ENCODE results near the gene TMEM267.
A peak's percentile ranks its signal among the peaks of the same experiment; 100 is the strongest.
"Not testable (repeated sequence)": the region's sequence is repeated elsewhere in the genome, so short reads cannot be mapped to it uniquely, and the experiment has no call there.

Gene TMEM267

GRCh38 chr5:43485406-43485805 lies 1.7 kb upstream of the TMEM267 start:
- TF ChIP-seq CTCF (conservative IDR thresholded peaks at IDR 0.05; ENCODE audit: low read depth, low read length) = no peak
- no peak for DNase-seq (ENCODE audit: low read depth)
- no peak overlapping the region for H3K4me3 ChIP-seq (ENCODE audit: low read length)

GRCh38 chr5:43484106-43484849 lies 613 bp upstream of the TMEM267 start:
- DNase-seq (ENCODE audit: low read depth) = peak; percentile 62
- H3K4me3 ChIP-seq (ENCODE audit: low read length) = peak overlapping the region; percentile 80
- peak; percentile 72 for TF ChIP-seq CTCF (conservative IDR thresholded peaks at IDR 0.05; ENCODE audit: low read depth, low read length)

GRCh38 chr5:43482490-43483297 lies 971 bp downstream of the TMEM267 start:
- no peak for DNase-seq (ENCODE audit: low read depth)
- no peak for TF ChIP-seq CTCF (conservative IDR thresholded peaks at IDR 0.05; ENCODE audit: low read depth, low read length)
- H3K4me3 ChIP-seq (ENCODE audit: low read length) = peak overlapping the region; percentile 80

DNA sequence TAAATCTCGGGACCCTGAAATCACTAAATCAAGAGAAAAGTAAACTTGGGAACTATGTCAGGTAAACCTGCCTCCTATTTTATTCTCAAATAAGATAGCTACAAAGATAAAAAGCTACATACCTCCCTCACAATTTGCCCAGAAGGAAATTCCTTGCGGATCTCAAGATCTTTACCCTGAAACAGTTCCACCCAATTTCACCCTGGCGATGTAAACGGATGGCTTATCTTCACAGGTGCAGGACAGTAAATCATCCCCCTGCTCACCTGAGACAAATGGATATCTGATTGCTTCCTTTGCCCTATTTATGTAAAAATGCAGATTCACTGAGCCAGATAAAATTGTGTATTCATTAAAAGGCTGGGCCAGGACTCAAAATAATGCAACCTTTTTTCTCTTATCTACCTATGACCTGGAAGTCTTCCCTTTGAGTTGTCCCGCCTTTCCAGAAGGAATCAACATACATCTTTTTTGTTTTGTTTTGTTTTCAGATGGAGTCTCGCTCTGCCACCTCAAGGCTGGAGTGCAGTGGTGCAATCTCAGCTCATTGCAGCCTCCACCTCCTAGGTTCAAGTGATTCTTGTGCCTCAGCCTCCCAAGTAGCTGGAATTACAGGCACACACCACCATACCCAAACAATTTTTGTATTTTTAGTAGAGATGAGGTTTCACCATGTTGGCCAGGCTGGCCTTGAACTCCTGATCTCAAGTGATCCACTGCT lies 13.8 kb downstream of the TMEM267 start:
- no peak overlapping the region for H3K4me3 ChIP-seq (ENCODE audit: low read length)
- DNase-seq (ENCODE audit: low read depth) = no peak
- TF ChIP-seq CTCF (conservative IDR thresholded peaks at IDR 0.05; ENCODE audit: low read depth, low read length) = no peak

DNA sequence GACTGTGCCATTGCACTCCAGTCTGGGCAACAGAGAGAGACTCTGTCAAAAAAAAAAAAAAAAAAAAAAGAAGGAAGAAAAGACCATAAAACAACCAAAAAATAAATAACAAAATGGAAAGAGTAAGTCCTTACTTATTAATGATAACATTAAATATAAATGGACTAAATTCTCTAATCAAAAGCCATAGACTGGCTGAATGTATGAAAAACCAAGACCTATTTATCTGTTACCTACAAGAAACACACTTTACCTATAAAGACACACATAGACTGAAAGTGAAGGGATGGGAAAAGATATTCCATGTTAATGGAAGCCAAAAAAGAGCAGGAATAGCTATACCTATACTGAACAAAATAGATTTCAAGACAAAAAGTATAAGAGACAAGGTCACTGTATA lies 16.6 kb downstream of the TMEM267 start:
- no peak for TF ChIP-seq CTCF (conservative IDR thresholded peaks at IDR 0.05; ENCODE audit: low read depth, low read length)
- no peak for DNase-seq (ENCODE audit: low read depth)
- H3K4me3 ChIP-seq (ENCODE audit: low read length) = no peak overlapping the region

DNA sequence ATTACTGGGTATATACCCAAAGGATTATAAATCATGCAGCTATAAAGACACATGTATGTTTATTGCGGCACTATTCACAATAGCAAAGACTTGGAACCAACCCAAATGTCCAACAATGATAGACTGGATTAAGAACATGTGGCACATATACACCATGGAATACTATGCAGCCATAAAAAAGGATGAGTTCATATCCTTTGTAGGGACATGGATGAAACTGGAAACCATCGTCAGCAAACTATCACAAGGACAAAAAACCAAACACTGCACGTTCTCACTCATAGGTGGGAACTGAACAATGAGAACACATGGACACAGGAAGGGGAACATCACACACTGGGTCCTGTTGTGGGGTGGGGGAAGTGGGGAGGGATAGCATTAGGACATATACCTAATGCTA lies 18.2 kb downstream of the TMEM267 start:
- H3K4me3 ChIP-seq (ENCODE audit: low read length); DNase-seq (ENCODE audit: low read depth): not testable (repeated sequence)

- DNase-seq (ENCODE audit: low read depth) = no peak
- no peak for TF ChIP-seq CTCF (conservative IDR thresholded peaks at IDR 0.05; ENCODE audit: low read depth, low read length)
- no peak overlapping the region for H3K4me3 ChIP-seq (ENCODE audit: low read length)
These were observed 22.6 kb downstream of the TMEM267 start for GRCh38 chr5:43461066-43461465.

All from retinal pigment epithelial cell (primary cell).